ENCODE results near the gene KRTAP10-5.

DNA sequence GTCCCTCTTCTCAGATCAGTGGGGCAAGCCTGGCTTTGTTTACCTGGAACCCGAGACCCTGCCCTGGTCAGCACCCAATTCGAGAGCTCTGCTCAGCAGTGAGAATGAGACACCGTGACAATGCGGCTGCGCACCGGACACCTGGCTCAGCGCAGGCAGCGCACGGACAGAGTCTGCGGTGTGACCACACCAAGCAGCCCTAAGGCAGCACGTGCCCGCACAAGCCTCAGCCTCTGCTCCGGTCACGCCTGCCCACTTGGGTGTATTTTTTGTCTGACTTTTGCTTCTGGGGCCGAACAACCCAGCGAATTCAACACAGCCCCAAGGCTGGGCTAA is 36.2 kb upstream of the KRTAP10-5 start:
- TF ChIP-seq POLR2A (IDR thresholded peaks at IDR 0.05; ENCODE audit: low read length) (no peak), REST (IDR thresholded peaks at IDR 0.05) (no peak), RFX5 (IDR thresholded peaks at IDR 0.05) (no peak), EP300 (IDR thresholded peaks at IDR 0.05) (no peak), ELK1 (IDR thresholded peaks at IDR 0.05; ENCODE audit: low read depth, low read length) (no peak), RAD21 (conservative IDR thresholded peaks at IDR 0.05 in 1 of 2, IDR thresholded peaks at IDR 0.05 in 1 of 2) (no peak), JUNB (IDR thresholded peaks at IDR 0.05) (no peak), SREBF2 (IDR thresholded peaks at IDR 0.05) (no peak), MAFK (IDR thresholded peaks at IDR 0.05; ENCODE audit: partially characterized antibody) (no peak), PHF8 (IDR thresholded peaks at IDR 0.05; ENCODE audit: borderline replicate concordance, low read depth) (no peak), POLR2AphosphoS2 (conservative IDR thresholded peaks at IDR 0.05; ENCODE audit: low read length) (no peak), SMC3 (IDR thresholded peaks at IDR 0.05) (no peak)
- TF ChIP-seq, protein P1, sequence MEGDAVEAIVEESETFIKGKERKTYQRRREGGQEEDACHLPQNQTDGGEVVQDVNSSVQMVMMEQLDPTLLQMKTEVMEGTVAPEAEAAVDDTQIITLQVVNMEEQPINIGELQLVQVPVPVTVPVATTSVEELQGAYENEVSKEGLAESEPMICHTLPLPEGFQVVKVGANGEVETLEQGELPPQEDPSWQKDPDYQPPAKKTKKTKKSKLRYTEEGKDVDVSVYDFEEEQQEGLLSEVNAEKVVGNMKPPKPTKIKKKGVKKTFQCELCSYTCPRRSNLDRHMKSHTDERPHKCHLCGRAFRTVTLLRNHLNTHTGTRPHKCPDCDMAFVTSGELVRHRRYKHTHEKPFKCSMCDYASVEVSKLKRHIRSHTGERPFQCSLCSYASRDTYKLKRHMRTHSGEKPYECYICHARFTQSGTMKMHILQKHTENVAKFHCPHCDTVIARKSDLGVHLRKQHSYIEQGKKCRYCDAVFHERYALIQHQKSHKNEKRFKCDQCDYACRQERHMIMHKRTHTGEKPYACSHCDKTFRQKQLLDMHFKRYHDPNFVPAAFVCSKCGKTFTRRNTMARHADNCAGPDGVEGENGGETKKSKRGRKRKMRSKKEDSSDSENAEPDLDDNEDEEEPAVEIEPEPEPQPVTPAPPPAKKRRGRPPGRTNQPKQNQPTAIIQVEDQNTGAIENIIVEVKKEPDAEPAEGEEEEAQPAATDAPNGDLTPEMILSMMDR (IDR thresholded peaks at IDR 0.05): no peak
- TF ChIP-seq, protein P2, sequence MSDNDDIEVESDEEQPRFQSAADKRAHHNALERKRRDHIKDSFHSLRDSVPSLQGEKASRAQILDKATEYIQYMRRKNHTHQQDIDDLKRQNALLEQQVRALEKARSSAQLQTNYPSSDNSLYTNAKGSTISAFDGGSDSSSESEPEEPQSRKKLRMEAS (IDR thresholded peaks at IDR 0.05): no peak
